GM13976 (cell line): ENCODE data around the gene LMO2.

Experiments used
- DNase-seq: peaks from one replicate; pipeline ENCODE4 v3.0.0; 2012; ENCODE audit warnings: low spot score
- CTCF ChIP-seq: IDR thresholded peaks from 2 replicates; pipeline ENCODE4 v1.5.1; 2012; ENCODE audit warnings: borderline replicate concordance, mild to moderate bottlenecking; ENCODE audit not compliant: insufficient read depth; ENCODE audit errors: extremely low read depth, missing control alignments, control extremely low read depth
- in situ Hi-C: fragments of 300-500 bp; cut with MboI; formaldehyde crosslinking; loops from one replicate; pipeline ENCODE4 v1.12.0; 2022; ENCODE audit warnings: low sequenced_read_pairs, mixed read lengths, inconsistent platforms; ENCODE audit not compliant: unreplicated experiment

Gene LMO2

GRCh38 chr11:33835143-33835878, 56.6 kb downstream of the LMO2 start:
- in situ Hi-C loops, result no loop called here
- TF ChIP-seq CTCF, result no peak
- DNase-seq, result no peak

- DNase-seq, result no peak
- in situ Hi-C loops, result no loop called here
These were observed 59.2 kb downstream of the LMO2 start for GRCh38 chr11:33832676-33833075.

GRCh38 chr11:33830903-33831648, 60.8 kb downstream of the LMO2 start:
- in situ Hi-C loops, result no loop called here
- no peak for TF ChIP-seq CTCF
- DNase-seq, result no peak

More at GRCh38 chr11:33832676-33833075, 59.2 kb downstream of the LMO2 start:
- TF ChIP-seq CTCF, result no peak

DNA sequence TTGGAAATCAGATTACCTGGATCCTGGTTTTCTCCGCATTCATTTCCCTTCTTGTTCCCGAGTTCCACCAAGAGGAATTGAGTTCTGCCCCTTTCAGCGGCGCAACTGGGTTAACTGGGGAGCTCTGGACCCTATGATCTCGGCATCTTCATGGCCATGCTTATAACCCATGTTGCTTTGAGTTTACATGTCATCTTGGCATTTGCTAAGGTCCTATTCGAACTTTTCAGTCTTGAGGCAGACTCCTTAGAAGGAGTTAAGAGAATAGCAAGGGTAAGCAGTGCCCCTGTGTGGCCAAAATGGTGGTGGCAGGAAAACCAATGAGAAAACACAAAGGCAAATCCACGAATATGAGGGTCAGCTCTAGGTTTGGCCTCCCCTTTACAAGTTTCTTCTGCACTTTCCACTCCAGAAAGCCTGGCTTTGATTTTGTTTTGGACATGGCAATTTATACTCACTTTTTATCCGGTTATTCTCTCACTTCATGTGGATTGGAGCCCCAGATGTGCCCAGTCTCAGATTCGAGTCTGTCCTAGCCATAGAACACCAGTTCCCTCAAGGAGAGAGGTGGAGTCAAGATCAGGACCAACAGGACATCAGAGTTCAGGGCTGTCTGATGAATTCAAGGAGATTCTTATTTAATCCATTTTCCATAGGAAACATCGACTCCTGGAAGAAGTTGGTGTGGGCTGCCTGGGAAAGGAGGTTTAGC, 62.3 kb downstream of the LMO2 start:
- peak; percentile 85 for DNase-seq
- in situ Hi-C loops, result no loop called here
- peak; percentile 70 for TF ChIP-seq CTCF

GRCh38 chr11:33828604-33829429, 63.1 kb downstream of the LMO2 start:
- TF ChIP-seq CTCF, result no peak
- DNase-seq, result peak; percentile 57
- in situ Hi-C loops, result no loop called here

DNA sequence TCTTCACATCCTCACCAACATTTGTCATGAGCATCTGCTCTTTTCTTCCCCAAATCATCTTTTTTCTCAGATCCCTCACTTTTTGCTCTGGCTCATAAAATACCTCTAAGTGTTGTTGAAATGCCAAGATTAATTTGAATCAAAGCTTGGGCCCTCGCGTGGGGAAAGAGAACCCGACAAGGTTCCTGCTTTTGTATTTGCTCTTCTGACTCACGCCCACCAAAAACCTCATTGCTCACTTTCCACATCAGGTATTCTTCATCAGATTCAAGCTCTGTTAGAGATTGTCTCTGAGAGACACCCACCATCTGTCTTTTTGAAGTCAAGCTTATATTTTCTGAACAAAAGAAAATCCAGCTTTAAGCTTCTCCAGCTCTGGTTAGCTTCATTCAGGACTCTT, 64.7 kb downstream of the LMO2 start:
- TF ChIP-seq CTCF, result no peak
- in situ Hi-C loops, result no loop called here
- DNase-seq, result no peak
